CD4-positive, alpha-beta T cell treated with Interleukin-6 at 100 ng/mL for 8 hours (primary cell): Measurements from ENCODE around the gene KCNE5.
"Not testable (repeated sequence)": the region's sequence is repeated elsewhere in the genome, so short reads cannot be mapped to it uniquely, and the experiment has no call there.

ENCODE experiments used
- DNase-seq: peaks from one replicate; pipeline ENCODE4 v3.0.0-alpha.2; 2020; ENCODE audit warnings: mixed read lengths, low spot score

KCNE5 gene

GRCh38 chrX:109624641-109625616 is at the start of gene KCNE5:
Gene KCNE5 (minus strand): TSS chrX:109625172. CDS start chrX:109625020, 152 bp downstream.
- DNase-seq = no peak

DNA sequence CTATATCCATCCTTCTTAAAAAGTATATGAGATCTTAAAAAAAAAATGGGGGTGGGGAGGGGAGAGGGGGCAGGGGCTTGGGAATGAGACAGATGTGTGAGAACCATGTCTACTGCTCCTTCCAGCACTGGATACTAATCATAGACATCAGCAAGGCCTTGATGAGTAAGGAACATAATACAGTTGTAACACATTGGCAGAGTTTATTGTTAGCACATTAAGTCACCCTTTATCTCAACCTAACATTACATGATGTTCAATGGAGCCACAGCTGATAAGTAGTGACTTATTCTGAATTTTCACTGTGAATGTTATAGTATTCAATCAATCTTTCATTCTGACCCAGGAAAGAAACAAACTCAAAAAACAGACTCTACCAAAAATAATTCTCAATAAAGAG is 47.3 kb upstream of the KCNE5 start:
- no peak for DNase-seq

DNA sequence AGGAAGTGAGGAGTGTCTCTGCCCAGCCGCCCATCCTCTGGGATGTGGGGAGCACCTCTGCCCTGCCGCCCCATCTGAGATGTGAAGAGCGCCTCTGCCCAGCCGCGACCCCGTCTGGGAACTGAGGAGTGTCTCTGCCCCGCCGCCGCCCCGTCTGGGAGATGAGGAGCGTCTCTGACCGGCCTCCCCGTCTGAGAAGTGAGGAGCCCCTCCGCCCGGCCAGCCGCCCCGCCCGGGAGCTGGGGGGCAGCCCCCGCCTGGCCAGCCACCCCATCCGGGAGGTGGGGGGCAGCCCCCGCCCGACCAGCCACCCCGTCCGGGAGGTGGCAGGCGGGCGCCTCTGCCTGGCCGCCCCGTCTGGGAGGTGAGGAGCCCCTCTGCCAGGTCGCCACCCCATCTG is 46.2 kb upstream of the KCNE5 start:
- DNase-seq = not testable (repeated sequence)

DNA sequence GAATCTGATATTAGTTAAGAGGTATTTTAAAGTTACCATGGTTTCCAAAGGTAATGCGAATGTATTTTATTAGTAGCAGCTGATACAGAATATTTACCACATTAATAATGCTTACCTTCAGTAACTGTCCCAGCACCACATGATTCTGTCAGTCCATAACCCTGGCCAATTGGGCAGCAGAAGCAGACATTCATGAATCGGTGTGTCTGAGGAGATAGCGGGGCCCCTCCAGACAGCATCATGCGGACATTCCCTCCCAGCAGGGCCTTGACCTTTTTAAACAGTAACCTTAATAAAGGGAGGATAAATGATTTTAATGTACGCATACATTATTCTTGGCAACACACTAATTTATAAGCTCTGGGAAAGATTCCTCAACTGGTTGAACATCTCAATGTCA is 43.0 kb upstream of the KCNE5 start:
- DNase-seq = no peak

DNA sequence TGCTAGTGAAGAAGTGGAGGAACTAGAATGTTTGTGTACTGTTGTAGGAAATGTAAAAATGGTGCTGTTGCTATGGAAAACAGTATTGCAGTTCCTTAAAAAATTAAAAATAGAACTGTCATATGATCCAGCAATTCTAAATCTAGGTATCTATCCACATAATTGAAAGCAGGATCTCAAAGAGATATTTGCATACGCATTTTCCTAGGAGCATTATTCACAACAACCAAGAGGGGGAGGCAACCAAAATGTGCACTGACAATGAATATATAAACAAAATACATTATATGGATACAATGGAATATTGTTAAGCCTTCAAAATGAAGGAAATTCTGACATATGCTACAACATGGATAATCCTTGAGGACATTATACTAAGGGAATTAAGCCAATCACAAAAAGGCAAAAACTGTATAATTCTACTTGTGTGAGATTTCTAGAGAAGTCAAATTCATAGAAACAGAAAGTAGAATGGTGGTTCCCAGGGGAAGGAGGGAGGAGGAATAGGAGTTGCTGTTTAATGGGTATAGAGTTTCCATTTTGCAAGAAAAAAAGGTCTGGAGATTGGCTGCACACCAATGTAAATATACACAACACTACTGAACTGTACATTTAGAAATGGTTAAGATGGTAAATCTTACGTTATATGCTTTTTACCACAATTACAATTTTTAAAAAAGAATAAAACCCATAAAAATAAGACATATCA is 35.6 kb upstream of the KCNE5 start:
- no peak for DNase-seq

- DNase-seq = no peak
These were observed 33.4 kb upstream of the KCNE5 start for GRCh38 chrX:109658391-109658790.

GRCh38 chrX:109657364-109657763 is 32.4 kb upstream of the KCNE5 start:
- DNase-seq = not testable (repeated sequence)

- DNase-seq = no peak
These were observed 31.8 kb upstream of the KCNE5 start for GRCh38 chrX:109656774-109657173.

- no peak for DNase-seq
These were observed 30.7 kb upstream of the KCNE5 start for GRCh38 chrX:109655502-109656201.

DNA sequence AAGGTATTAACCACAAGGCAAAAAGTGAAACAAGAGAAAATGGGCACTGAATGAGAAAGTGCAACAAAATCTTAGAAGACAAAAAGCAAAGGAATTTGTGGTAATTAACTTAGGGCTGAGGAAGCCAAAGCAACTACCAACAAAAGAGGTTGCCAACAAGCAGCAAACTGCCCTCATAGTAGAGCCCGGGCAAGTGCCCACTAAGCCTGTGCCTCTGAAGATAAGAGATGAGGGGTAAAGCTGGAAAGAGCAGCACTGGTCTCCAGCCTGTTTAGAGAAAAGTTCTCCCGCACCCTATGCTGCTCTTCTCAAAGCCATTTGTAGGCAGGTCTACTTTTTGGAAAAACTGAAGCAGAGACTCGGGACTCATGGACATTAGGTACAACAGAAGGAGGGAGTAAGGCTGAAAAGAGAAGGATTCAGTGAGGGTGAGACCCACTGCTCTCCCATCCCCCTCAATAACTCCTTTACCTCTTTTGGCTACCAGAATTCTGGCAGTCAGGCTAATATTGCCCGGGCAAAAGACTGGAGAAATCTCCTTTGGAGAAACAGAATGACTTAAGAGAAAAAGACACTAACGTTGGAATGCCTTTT is 29.6 kb upstream of the KCNE5 start:
- no peak for DNase-seq

DNA sequence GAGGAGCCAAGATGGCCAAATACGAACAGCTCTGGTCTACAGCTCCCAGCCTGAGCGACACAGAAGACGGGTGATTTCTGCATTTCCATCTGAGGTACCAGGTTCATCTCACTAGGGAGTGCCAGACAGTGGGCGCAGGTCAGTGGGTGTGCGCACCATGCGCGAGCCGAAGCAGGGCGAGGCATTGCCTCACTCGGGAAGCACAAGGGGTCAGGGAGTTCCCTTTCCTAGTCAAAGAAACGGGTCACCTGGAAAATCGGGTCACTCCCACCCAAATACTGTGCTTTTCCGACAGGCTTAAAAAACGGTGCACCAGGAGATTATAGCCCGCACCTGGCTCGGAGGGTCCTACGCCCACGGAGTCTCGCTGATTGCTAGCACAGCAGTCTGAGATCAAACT is 19.7 kb upstream of the KCNE5 start:
- not testable (repeated sequence) for DNase-seq

- DNase-seq = no peak
These were observed 18.7 kb upstream of the KCNE5 start for GRCh38 chrX:109643687-109644086.

- DNase-seq = no peak
These were observed 13.2 kb upstream of the KCNE5 start for GRCh38 chrX:109638158-109638557.

DNA sequence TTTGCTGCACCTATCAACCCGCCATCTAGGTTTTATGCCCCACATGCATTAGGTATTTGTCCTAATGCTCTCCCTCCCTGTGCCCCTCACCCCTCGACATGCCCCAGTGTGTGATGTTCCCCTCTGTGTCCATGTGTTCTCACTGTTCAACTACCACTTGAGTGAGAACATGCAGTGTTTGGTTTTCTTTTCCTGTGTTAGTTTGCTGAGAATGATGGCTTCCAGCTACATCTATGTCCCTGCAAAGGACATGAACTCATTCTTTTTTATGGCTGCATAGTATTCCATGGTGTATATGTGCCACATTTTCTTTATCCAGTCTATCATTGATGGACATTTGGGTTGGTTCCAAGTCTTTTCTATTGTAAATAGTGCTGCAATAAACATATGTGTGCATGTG is 12.5 kb upstream of the KCNE5 start:
- DNase-seq = not testable (repeated sequence)

DNA sequence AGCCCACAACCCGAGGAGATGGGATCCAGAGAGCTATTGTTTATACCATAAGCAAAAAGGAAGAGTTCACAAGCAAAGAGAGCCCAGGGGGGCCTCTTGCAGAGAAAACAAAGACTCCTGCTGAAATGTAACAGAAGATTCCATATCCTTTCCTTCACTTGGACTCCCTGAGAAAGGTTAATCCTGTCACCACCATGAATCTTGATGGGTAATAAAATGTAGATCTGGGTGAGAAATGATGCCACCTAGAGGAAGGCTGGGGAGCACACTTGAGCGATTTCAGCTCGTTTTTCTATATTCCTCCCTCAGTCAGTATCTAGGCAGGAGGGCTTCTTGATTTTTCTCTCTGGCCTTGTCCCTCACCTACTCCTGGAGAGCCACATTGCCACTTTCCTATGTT is 10.2 kb upstream of the KCNE5 start:
- no peak for DNase-seq

DNA sequence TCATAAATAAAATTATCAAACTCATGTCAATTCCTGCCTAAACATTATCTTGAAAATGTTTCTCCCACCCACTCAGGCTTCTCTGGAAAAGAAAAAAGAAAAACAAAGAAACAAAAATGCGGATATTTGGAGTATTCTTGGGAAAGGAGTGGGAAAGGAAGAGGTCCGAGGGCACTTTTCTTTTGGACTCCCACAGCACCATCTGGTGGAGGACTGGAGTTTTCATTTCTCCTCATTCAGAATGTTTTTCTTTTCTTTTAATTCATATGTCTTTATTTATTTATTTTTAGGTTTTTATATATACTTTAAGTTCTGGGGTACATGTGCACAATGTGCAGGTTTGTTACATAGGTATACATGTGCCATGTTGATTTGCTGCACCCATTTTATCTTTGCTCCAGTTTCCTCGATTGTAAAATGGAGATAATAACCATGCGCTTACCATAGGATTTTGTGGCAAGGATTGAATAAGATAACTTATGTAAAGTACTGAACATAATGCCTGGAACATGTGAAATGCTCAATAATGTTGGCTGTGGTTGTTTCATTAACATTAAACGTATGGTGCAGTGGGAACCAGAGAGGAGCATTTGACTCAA is 8.0 kb upstream of the KCNE5 start:
- no peak for DNase-seq

GRCh38 chrX:109629310-109629709 is 4.3 kb upstream of the KCNE5 start:
- DNase-seq = no peak

DNA sequence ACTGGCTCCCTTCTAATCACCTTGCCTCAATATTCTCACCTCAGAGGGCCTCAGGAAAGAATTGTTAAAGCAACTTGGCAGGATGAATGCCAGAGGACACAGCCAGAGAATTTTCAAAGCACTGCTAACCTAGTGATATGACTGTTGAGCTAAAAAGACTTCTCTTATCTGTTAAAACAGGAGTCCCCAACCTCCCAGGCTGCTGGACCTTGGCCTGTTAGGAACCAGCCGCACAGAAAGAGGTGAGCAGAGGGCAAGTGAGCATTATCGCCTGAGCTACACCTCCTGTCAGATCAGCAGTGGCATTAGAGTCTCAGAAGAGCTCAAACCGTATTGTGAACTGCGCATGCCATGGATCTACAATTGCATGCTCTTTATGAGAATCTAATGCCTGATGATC is 1.7 kb upstream of the KCNE5 start:
- no peak for DNase-seq

DNA sequence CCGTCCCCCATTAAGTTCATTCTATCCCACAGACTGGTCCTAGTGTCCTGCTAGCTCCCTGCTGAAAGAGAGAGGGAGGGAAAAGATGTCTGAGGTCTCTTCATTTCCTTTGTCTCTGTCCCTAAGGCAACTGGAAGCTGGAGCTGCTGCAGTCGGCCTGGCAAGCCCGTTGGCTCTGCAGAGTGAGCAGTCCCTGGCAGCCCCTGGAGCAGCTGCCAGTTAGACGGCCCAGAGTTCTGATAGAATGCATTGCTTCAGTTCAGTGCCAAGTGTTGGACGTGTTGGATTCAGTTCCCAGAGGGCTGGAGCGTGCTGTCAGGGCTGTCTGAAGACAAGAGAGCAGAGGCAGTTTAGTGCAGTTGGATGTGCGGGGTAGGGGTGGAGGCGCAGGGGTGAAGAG is 975 bp downstream of the KCNE5 start:
- DNase-seq = no peak

DNA sequence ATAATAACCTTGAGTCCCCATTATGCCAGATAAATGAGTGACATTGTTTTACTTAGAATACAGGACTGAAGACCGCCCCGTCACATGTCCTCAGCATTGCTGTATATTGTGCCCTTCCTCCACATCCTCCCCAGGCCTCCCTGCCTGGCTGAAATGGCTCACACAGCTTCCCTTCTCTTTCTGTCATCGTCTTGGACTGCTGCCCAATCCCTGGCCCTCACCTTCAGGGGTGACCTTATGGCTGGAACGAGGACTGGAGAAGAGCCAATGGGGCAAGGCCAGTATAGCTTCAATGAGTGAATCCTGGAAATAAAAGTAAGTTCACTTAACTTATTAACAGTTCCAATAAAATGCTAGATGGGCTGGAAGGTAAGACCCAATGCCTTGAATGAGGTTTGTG is 2.7 kb downstream of the KCNE5 start:
- DNase-seq = no peak

- no peak for DNase-seq
These were observed 5.2 kb downstream of the KCNE5 start for GRCh38 chrX:109619771-109620170.

DNA sequence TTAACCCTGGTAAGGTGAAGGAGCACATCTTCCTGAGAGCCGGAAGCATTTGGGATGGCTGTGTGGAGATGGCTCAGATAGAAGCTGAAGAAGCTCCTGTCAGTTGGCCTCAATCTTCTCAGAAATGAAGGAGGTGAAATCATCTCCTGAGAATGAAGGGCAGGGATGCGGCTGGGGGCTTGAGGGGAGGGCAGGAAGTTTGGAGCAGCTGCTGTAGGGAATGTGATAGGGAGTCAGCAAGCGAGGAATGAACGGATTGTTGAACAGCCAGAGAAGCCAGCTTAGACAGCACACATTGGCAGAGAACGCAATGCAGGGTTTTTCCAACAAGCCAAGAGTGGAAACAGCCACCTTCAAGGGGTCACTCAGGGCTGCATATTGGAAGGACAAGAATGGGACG is 10.0 kb downstream of the KCNE5 start:
- no peak for DNase-seq
